ENCODE results near the gene EVC. TPM values are rescaled to one million over a fixed set of nuclear protein-coding genes. Genes with fewer than 3 reads are reported as not detected.

Gene EVC
- total and polyA plus RNA-seq, 2 of the 4 experiments (the other 2 are of a cell fraction), result 16.8 to 18.9 TPM

- Histone ChIP-seq H2AK9ac (replicated peaks; ENCODE audit: low read depth, low read length, poor library complexity) (no peak overlapping the region), H3K9me3 (ENCODE audit: control insufficient read depth, insufficient read depth, low read length) (no peaks in the 10 kb centered on the region), H3K4me2 (ENCODE audit: low read depth, low read length) (no peak overlapping the region), H2BK120ac (ENCODE audit: low read depth, low read length) (no peak overlapping the region), H2BK20ac (ENCODE audit: low read depth, low read length) (no peak overlapping the region), H3K79me1 (ENCODE audit: low read depth in 1 of 2, low read length in 2 of 2) (no peaks in the 10 kb centered on the region), H4K91ac (ENCODE audit: insufficient read depth, low read depth, low read length) (no peak overlapping the region), H3K4ac (ENCODE audit: low read depth, low read length) (no peak overlapping the region), H2AFZ (replicated peaks; ENCODE audit: low read length, poor library complexity) (no peak overlapping the region), H2BK15ac (ENCODE audit: low read depth, low read length) (no peak overlapping the region), H3K27ac (ENCODE audit: insufficient read depth, low read length) (no peak overlapping the region), H2BK5ac (ENCODE audit: low read depth, low read length, poor library complexity, severe bottlenecking) (no peak overlapping the region), H3K4me3 (ENCODE audit: insufficient read depth, low read depth, low read length) (no peak overlapping the region), H3K9ac (ENCODE audit: low read depth, low read length) (no peak overlapping the region), H4K5ac (ENCODE audit: low read depth, low read length) (no peak overlapping the region), H4K20me1 (ENCODE audit: insufficient read depth, low read length) (no peaks in the 10 kb centered on the region), H3K36me3 (ENCODE audit: control insufficient read depth, insufficient read depth, low read length) (peaks cover 1% of the 10 kb centered on the region; the same call in 1 of the 2 replicates), H3K14ac (replicated peaks; ENCODE audit: low read depth, low read length) (no peak overlapping the region), H3K23ac (ENCODE audit: low read depth, low read length) (no peak overlapping the region), H3K56ac (ENCODE audit: extremely low read depth, insufficient read depth, low read length) (no peak overlapping the region), H3K27me3 (ENCODE audit: control insufficient read depth, insufficient read depth, low read length) (no peaks in the 10 kb centered on the region), H3K18ac (ENCODE audit: low read depth, low read length) (no peak overlapping the region), H3K9me1 (ENCODE audit: insufficient read depth, low read length) (no peaks in the 10 kb centered on the region), H3K4me1 (ENCODE audit: control insufficient read depth, insufficient read depth, low read length) (peaks cover 1% of the 10 kb centered on the region; the same call in 1 of the 2 replicates), H4K8ac (ENCODE audit: low read depth in 2 of 2, low read length in 2 of 2) (no peak overlapping the region), H2AK5ac (ENCODE audit: low read depth, low read length) (no peak overlapping the region)
- WGBS, 2 experiments (ENCODE audit: extremely low coverage in 2 of 2, insufficient read length in 1 of 2), result 91% methylated on average over 14 of the region's 16 CpGs; no CpG with 5 or more reads in 1 of the 2 experiments
- in situ Hi-C loops (cut with MboI; ENCODE audit: low sequenced_read_pairs) (no loop called here), intact Hi-C loops (cut with micrococcal nuclease) (no loop called here), dilution Hi-C loops (cut with HindIII; ENCODE audit: low sequenced_read_pairs, unreplicated experiment) (no loop called here)
- TF ChIP-seq RFX5 (IDR thresholded peaks at IDR 0.05; ENCODE audit: low read depth, low read length) (no peak), CEBPB (IDR thresholded peaks at IDR 0.05; ENCODE audit: low read depth, low read length) (peak; percentile 56)
- ChIA-PET CTCF (no interaction called here), POLR2A (ENCODE audit: unreplicated experiment) (no interaction called here)
- no peak for ATAC-seq (ENCODE audit: low read depth)
- DNase-seq, result no peak
- BruUV-seq (replicated peaks), result no TSS peak
Measured at GRCh38 chr4:5858020-5858769, 147.2 kb downstream of the EVC start.

Data from IMR-90 (cell line).